ENCODE measurements around the gene SDK1. TPM values are rescaled to one million over a fixed set of nuclear protein-coding genes. Genes with fewer than 3 reads are reported as not detected.

Gene SDK1
- total and polyA plus RNA-seq, 2 experiments from 2014 or later, result 2.1 to 10.0 TPM

DNA sequence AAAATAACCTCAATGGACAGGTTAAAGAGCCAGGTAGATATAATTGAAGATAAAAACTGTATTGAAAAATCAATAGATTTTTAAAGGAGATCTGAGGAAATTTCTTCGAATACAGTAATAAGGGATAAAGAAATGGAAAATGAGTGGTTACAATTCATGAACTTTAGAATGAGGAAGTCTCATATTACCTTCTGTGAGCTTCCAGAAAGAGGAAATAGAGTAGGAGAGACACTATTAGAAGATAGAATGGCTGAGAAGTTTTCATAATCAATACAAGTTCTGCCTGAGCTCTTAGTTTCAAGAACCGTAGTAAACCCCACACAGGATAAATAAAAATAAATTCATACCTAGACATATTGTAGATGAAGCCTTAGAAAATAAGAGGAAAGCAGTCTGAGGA is 11.5 kb downstream of the SDK1 start:
- H3K27ac Mint-ChIP-seq, result no peak overlapping the region
- H3K4me3 ChIP-seq, result no peak overlapping the region
- no peak overlapping the region for H2AFZ ChIP-seq
- H3K4me1 ChIP-seq (ENCODE audit: insufficient read depth), result no peaks in the 10 kb centered on the region
- peaks cover 6% of the 10 kb centered on the region; the same call in 2 of the 3 replicates for H3K4me1 Mint-ChIP-seq
- H3K9me2 ChIP-seq (ENCODE audit: insufficient read depth), result no peaks in the 10 kb centered on the region
- no peak overlapping the region for H3K27ac ChIP-seq (ENCODE audit: low read depth)
- no peaks in the 10 kb centered on the region for H3K36me3 Mint-ChIP-seq (ENCODE audit: low read depth)
- ATAC-seq (no peak), DNase-seq (ENCODE audit: low spot score) (no peak)
- peaks cover 9% of the 10 kb centered on the region; the same call in 1 of the 2 replicates for H3K79me2 ChIP-seq (replicated peaks; ENCODE audit: insufficient read depth)
- no peak overlapping the region for H3K4me3 Mint-ChIP-seq
- H3F3A ChIP-seq (replicated peaks; ENCODE audit: low read depth), result no peaks in the 10 kb centered on the region
- H3K4me2 ChIP-seq, result no peak overlapping the region
- H4K20me1 ChIP-seq (replicated peaks; ENCODE audit: insufficient read depth), result 0 out of 2 replicates have a peak, but pooled peaks cover 2% of the 10 kb centered on the region
- H3K27me3 Mint-ChIP-seq (ENCODE audit: insufficient read depth, low read depth, poor library complexity), result no peaks in the 10 kb centered on the region
- no peaks in the 10 kb centered on the region for H3K27me3 ChIP-seq (ENCODE audit: insufficient read depth)
- no peaks in the 10 kb centered on the region for H3K9me3 Mint-ChIP-seq
- no peak for TF ChIP-seq EZH2phosphoT487 (IDR thresholded peaks at IDR 0.05; ENCODE audit: unreplicated experiment)
- TF ChIP-seq CREB1 (CRISPR knock-in tag; IDR thresholded peaks at IDR 0.05; ENCODE audit: low read depth), result no peak
- TF ChIP-seq JUNB (IDR thresholded peaks at IDR 0.05; ENCODE audit: unreplicated experiment), result no peak
- TF ChIP-seq ZNF114 (CRISPR knock-in tag; IDR thresholded peaks at IDR 0.05), result no peak
- TF ChIP-seq POLR2AphosphoS5 (IDR thresholded peaks at IDR 0.05; ENCODE audit: low read depth), result no peak
- TF ChIP-seq, protein P1, sequence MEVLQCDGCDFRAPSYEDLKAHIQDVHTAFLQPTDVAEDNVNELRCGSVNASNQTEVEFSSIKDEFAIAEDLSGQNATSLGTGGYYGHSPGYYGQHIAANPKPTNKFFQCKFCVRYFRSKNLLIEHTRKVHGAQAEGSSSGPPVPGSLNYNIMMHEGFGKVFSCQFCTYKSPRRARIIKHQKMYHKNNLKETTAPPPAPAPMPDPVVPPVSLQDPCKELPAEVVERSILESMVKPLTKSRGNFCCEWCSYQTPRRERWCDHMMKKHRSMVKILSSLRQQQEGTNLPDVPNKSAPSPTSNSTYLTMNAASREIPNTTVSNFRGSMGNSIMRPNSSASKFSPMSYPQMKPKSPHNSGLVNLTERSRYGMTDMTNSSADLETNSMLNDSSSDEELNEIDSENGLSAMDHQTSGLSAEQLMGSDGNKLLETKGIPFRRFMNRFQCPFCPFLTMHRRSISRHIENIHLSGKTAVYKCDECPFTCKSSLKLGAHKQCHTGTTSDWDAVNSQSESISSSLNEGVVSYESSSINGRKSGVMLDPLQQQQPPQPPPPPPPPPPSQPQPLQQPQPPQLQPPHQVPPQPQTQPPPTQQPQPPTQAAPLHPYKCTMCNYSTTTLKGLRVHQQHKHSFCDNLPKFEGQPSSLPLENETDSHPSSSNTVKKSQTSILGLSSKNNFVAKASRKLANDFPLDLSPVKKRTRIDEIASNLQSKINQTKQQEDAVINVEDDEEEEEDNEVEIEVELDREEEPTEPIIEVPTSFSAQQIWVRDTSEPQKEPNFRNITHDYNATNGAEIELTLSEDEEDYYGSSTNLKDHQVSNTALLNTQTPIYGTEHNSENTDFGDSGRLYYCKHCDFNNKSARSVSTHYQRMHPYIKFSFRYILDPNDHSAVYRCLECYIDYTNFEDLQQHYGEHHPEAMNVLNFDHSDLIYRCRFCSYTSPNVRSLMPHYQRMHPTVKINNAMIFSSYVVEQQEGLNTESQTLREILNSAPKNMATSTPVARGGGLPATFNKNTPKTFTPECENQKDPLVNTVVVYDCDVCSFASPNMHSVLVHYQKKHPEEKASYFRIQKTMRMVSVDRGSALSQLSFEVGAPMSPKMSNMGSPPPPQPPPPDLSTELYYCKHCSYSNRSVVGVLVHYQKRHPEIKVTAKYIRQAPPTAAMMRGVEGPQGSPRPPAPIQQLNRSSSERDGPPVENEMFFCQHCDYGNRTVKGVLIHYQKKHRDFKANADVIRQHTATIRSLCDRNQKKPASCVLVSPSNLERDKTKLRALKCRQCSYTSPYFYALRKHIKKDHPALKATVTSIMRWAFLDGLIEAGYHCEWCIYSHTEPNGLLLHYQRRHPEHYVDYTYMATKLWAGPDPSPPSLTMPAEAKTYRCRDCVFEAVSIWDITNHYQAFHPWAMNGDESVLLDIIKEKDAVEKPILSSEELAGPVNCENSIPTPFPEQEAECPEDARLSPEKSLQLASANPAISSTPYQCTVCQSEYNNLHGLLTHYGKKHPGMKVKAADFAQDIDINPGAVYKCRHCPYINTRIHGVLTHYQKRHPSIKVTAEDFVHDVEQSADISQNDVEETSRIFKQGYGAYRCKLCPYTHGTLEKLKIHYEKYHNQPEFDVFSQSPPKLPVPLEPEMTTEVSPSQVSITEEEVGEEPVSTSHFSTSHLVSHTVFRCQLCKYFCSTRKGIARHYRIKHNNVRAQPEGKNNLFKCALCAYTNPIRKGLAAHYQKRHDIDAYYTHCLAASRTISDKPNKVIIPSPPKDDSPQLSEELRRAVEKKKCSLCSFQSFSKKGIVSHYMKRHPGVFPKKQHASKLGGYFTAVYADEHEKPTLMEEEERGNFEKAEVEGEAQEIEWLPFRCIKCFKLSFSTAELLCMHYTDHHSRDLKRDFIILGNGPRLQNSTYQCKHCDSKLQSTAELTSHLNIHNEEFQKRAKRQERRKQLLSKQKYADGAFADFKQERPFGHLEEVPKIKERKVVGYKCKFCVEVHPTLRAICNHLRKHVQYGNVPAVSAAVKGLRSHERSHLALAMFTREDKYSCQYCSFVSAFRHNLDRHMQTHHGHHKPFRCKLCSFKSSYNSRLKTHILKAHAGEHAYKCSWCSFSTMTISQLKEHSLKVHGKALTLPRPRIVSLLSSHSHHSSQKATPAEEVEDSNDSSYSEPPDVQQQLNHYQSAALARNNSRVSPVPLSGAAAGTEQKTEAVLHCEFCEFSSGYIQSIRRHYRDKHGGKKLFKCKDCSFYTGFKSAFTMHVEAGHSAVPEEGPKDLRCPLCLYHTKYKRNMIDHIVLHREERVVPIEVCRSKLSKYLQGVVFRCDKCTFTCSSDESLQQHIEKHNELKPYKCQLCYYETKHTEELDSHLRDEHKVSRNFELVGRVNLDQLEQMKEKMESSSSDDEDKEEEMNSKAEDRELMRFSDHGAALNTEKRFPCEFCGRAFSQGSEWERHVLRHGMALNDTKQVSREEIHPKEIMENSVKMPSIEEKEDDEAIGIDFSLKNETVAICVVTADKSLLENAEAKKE (CRISPR knock-in tag; IDR thresholded peaks at IDR 0.05), result no peak
- TF ChIP-seq, protein P2, sequence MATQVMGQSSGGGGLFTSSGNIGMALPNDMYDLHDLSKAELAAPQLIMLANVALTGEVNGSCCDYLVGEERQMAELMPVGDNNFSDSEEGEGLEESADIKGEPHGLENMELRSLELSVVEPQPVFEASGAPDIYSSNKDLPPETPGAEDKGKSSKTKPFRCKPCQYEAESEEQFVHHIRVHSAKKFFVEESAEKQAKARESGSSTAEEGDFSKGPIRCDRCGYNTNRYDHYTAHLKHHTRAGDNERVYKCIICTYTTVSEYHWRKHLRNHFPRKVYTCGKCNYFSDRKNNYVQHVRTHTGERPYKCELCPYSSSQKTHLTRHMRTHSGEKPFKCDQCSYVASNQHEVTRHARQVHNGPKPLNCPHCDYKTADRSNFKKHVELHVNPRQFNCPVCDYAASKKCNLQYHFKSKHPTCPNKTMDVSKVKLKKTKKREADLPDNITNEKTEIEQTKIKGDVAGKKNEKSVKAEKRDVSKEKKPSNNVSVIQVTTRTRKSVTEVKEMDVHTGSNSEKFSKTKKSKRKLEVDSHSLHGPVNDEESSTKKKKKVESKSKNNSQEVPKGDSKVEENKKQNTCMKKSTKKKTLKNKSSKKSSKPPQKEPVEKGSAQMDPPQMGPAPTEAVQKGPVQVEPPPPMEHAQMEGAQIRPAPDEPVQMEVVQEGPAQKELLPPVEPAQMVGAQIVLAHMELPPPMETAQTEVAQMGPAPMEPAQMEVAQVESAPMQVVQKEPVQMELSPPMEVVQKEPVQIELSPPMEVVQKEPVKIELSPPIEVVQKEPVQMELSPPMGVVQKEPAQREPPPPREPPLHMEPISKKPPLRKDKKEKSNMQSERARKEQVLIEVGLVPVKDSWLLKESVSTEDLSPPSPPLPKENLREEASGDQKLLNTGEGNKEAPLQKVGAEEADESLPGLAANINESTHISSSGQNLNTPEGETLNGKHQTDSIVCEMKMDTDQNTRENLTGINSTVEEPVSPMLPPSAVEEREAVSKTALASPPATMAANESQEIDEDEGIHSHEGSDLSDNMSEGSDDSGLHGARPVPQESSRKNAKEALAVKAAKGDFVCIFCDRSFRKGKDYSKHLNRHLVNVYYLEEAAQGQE (IDR thresholded peaks at IDR 0.05; ENCODE audit: unreplicated experiment), result no peak
- TF ChIP-seq NANOG (IDR thresholded peaks at IDR 0.05; ENCODE audit: borderline replicate concordance), result no peak
- no peak for TF ChIP-seq STAT1 (IDR thresholded peaks at IDR 0.05; ENCODE audit: unreplicated experiment)
- TF ChIP-seq, protein P3, sequence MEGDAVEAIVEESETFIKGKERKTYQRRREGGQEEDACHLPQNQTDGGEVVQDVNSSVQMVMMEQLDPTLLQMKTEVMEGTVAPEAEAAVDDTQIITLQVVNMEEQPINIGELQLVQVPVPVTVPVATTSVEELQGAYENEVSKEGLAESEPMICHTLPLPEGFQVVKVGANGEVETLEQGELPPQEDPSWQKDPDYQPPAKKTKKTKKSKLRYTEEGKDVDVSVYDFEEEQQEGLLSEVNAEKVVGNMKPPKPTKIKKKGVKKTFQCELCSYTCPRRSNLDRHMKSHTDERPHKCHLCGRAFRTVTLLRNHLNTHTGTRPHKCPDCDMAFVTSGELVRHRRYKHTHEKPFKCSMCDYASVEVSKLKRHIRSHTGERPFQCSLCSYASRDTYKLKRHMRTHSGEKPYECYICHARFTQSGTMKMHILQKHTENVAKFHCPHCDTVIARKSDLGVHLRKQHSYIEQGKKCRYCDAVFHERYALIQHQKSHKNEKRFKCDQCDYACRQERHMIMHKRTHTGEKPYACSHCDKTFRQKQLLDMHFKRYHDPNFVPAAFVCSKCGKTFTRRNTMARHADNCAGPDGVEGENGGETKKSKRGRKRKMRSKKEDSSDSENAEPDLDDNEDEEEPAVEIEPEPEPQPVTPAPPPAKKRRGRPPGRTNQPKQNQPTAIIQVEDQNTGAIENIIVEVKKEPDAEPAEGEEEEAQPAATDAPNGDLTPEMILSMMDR (conservative IDR thresholded peaks at IDR 0.05; ENCODE audit: low read depth in 2 of 2), result no peak
- TF ChIP-seq, protein P4, sequence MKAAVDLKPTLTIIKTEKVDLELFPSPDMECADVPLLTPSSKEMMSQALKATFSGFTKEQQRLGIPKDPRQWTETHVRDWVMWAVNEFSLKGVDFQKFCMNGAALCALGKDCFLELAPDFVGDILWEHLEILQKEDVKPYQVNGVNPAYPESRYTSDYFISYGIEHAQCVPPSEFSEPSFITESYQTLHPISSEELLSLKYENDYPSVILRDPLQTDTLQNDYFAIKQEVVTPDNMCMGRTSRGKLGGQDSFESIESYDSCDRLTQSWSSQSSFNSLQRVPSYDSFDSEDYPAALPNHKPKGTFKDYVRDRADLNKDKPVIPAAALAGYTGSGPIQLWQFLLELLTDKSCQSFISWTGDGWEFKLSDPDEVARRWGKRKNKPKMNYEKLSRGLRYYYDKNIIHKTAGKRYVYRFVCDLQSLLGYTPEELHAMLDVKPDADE (IDR thresholded peaks at IDR 0.05), result no peak
- TF ChIP-seq ZNF331 (CRISPR knock-in tag; IDR thresholded peaks at IDR 0.05; ENCODE audit: low read depth), result no peak
- TF ChIP-seq EZH2 (IDR thresholded peaks at IDR 0.05; ENCODE audit: low read depth, unreplicated experiment), result no peak
- no peaks in the 10 kb centered on the region for H3K36me3 ChIP-seq (ENCODE audit: insufficient read depth)

Data from GM23338 (cell line).